ENCODE measurements around the gene LRRK1.

DNA sequence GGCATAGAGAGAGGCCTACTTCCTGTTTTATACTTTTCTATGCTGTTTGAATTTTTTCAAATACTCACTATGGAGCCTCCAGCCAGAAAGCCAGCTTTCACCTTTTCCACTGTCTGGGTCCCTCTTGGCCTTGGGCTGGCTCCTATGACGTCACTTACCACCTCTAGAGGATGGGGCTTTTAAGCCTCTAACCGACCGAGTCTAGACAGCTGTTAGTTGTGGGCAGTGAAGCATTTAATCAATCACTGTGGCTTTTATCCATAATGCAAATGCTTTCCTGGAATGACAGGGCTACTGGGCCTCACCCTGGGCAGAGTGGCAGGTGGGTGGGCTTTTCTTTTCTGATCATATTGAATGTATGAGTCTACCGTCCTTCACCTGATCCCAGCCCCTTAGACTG lies 61.9 kb downstream of the LRRK1 start:
- no peak for TF ChIP-seq EZH2 (IDR thresholded peaks at IDR 0.05; ENCODE audit: insufficient read depth, poor library complexity, severe bottlenecking)
- TF ChIP-seq EZH2phosphoT487 (IDR thresholded peaks at IDR 0.05; ENCODE audit: insufficient read depth, low read depth): no peak
